Activated T-cell treated with anti-CD3 and anti-CD28 coated beads, Interleukin-2, amount 50 U/mL, for 1 hour (primary cell): ENCODE results near the gene ADAMTS14.
"Not testable (repeated sequence)": the region's sequence is repeated elsewhere in the genome, so short reads cannot be mapped to it uniquely, and the experiment has no call there.

Experiments used
- DNase-seq: peaks from one replicate; pipeline ENCODE4 v3.0.0-alpha.2; 2020

The ADAMTS14 gene, protein sequence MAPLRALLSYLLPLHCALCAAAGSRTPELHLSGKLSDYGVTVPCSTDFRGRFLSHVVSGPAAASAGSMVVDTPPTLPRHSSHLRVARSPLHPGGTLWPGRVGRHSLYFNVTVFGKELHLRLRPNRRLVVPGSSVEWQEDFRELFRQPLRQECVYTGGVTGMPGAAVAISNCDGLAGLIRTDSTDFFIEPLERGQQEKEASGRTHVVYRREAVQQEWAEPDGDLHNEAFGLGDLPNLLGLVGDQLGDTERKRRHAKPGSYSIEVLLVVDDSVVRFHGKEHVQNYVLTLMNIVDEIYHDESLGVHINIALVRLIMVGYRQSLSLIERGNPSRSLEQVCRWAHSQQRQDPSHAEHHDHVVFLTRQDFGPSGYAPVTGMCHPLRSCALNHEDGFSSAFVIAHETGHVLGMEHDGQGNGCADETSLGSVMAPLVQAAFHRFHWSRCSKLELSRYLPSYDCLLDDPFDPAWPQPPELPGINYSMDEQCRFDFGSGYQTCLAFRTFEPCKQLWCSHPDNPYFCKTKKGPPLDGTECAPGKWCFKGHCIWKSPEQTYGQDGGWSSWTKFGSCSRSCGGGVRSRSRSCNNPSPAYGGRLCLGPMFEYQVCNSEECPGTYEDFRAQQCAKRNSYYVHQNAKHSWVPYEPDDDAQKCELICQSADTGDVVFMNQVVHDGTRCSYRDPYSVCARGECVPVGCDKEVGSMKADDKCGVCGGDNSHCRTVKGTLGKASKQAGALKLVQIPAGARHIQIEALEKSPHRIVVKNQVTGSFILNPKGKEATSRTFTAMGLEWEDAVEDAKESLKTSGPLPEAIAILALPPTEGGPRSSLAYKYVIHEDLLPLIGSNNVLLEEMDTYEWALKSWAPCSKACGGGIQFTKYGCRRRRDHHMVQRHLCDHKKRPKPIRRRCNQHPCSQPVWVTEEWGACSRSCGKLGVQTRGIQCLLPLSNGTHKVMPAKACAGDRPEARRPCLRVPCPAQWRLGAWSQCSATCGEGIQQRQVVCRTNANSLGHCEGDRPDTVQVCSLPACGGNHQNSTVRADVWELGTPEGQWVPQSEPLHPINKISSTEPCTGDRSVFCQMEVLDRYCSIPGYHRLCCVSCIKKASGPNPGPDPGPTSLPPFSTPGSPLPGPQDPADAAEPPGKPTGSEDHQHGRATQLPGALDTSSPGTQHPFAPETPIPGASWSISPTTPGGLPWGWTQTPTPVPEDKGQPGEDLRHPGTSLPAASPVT

DNA sequence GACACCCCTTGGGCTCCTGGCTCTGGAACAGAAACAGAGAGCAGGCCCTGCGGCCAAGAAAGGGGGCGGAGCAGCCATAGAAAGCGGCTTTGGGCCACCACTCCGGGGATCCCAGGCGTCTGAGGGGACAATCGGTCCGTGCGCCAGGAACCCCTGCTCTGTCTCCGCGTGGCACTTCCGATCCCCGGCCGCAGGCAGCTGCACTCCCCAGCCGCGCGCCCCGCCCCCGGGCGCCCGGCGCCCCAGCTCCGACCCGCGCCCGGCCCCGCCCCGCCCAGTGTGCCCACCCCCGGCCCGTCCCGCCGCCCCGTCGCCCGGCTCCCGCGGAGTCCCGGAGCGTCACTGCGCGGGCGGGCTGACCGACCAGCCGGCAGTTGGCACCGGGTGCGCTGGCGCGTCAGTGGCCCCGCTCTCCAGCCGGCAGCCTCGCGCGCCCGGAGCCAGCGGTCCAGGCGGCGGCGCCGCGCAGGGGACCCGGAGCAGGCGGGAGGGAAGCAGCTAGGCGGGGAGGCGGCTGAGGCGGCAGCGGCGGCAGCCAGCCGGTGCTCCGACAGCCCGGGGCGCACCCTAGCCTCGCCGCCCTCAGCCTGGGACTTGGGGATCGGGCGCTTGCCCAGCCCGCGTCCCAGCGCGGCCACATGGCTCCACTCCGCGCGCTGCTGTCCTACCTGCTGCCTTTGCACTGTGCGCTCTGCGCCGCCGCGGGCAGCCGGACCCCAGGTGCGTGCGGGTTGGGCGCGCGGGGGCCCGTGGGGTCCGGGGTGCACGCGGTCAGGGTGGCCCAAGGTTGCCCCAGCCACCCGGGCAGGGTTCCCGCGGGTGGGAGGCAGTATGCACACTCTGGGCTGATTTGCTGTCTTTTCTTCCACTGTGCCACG lies at the start of gene ADAMTS14:
Gene ADAMTS14 (plus strand): TSS at position 342 of the 878 bp plus-strand sequence. CDS start 297 bp downstream, at position 639.
- DNase-seq = peak; percentile 22

DNA sequence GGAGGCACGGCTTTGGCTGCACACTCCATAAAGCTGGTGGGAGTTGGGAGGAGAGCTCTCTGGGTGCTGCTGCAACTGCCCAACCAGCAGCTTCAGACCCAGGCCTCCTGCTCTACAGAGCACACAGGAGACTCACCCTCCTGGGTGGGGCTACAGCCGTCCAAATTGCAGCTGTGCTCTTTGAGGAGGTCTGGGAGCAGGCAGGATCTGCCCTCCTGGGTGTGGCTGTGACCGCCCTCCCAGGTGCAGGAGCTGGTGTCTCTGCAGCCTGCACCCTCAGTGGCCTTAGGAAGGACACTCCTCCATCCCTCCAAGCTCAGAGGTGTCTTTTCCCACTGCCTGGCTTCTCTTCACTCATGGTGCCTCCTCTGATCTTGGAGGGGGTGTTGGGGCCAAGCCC lies 49.8 kb upstream of the ADAMTS14 start:
- no peak for DNase-seq

DNA sequence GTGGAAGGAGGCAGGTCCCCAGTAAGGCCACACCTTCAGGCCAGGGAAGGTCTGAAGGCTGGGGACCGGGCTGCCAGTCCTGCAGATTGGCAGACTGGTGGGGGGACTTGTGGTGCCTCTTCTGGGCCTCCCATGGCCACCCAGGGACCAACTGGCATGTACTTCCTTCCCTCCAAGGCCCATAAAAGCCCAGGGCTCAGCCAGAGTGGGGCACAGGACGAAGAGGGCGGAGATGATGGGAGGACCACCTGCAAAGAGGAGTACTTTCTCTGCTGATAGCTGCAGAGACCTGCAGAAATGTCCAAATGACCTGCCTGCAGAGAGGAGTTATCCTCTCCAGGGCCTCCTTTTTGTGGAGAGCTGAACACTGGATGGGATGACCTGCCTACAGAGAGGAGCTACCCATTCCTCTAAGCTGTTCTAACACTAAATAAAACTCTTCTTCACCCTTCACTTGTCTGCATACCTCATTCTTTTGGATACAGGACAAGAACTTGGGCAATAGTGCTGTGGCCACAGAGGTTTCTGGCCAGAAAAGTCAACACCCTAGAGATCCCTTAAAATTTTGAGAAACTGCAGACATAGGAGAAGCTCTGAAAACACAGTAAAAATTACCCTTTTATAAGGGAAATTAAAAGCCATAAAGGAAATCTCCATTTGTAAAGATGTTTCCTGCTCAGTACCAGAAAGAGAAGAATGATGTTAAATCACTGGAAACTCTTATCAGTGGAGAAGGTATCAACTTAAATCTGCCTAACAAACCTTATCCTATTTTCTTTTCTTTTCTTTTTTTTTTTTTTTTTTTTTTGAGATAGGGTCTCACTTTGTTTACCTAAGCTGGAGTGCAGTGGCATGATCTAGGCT lies 49.1 kb upstream of the ADAMTS14 start:
- DNase-seq = no peak

DNA sequence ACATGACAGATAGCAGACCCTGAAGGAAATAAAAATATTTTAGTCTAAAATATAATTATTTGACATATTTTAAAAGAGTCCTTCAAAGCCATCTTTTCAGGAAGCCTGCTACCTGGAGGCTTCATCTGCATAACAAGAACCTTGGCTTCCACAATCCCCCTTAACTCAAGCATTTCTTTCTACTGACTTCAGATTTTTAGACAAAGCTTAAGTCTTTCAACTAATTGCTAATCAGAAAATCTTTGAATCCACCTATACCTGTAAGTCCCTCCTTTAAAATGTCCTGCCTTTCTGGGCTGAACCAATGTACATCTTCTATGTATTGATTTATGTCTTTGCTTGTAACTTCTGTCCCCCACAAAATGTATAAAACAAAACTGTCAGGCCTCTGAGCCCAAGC lies 46.2 kb upstream of the ADAMTS14 start:
- DNase-seq = no peak

DNA sequence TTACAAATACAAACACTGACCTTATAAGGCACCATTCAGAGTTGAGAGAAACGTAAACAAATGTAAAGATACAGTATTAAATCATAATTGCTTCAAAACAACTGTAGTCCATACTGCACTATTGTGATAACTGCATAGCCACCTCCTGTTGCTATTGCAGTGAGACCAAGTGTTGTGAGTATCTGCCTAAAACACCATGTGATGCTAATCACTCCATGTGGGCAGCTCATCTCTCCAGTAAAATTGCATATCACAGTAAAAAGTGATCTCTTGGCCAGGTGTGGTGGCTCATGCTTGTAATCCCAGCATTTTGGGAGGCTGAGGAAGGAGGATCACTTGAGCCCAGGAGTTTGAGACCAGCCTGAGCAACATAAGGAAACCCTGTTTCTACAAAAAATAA lies 43.0 kb upstream of the ADAMTS14 start:
- DNase-seq = no peak

DNA sequence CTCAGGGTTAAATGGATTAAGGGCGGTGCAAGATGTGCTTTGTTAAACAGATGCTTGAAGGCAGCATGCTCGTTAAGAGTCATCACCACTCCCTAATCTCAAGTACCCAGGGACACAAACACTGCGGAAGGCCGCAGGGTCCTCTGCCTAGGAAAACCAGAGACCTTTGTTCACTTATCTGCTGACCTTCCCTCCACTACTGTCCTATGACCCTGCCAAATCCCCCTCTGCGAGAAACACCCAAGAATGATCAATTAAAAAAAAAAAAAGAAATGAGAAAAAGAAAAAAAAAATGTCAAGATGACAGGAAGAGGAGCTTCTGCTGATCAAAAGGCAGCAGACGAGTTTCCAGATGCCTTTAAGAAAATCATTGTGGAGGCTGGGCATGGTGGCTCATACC lies 40.6 kb upstream of the ADAMTS14 start:
- DNase-seq = not testable (repeated sequence)

DNA sequence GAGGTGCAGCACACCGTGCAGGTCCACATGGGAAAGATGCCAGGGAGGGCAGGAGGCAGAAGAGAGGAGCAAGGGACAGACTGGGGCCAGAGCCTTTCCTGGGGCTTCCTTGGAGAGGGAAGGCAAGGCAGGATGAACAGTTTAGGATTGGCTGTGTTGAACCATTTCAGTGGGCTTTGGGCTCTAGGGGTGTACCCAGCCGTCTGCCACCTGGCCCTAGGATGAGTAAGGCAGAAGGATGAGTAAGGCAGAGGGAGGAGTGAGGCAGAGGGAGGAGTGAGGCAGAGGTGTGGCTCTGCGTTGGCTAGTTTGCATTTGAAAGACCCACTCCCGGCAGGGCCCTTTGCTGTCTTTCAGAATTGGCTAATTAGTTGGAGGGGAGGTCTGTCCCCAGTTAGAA lies 38.3 kb upstream of the ADAMTS14 start:
- DNase-seq = no peak

DNA sequence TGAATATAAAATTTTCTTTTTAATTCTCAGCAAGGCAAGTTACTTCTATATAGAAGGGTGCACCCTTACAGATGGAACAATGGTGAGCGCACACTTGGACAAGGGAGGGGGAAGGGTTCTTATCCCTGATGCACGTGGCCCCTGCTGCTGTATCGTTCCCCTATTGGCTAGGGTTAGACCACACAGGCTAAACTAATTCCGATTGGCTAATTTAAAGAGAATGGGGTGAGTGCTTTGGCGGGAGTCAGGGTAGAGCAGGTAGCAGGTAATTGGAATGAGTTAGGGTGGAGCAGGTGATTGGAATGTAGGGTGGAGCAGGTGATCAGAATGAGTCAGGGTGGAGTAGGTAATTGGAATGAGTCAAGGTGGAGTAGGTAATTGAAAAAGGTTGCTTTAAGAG lies 37.8 kb upstream of the ADAMTS14 start:
- DNase-seq = not testable (repeated sequence)

DNA sequence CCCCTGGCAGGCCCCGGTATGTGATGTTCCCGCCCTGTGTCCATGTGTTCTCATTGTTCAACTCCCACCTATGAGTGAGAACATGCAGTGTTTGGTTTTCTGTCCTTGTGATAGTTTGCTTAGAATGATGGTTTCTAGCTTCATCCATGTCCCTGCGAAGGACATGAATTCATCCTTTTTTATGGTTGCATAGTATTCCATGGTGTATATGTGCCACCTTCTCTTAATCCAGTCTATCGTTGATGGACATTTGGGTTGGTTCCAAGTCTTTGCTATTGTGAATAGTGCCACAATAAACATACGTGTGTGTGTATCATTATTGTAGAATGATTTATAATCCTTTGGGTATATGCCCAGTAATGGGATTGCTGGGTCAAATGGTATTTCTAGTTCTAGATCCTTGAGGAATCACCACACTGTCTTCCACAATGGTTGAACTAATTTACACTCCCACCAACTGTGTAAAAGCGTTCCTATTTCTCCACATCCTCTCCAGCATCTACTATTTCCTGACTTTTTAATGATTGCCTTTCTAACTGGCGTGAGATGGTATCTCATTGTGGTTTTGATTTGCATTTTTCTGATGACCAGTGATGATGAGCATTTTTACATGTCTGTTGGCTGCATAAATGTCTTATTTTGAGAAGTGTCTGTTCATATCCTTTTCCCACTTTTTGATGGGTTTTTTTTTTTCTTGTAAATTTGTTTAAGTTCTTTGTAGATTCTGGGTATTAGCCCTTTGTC lies 32.5 kb upstream of the ADAMTS14 start:
- DNase-seq = not testable (repeated sequence)

DNA sequence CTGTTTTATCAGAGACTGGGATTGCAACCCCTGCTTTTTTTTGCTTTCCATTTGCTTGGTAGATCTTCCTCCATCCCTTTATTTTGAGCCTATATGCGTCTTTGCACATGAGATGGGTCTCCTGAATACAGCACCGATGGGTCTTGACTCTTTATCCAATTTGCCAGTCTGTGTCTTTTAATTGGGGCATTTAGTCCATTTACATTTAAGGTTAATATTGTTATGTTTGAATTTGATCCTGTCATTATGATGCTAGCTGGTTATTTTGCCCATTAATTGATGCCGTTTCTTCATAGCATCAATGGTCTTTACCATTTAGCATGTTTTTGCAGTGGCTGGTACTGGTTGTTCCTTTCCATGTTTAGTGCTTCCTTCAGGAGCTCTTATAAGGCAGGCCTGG lies 29.0 kb upstream of the ADAMTS14 start:
- DNase-seq = not testable (repeated sequence)

DNA sequence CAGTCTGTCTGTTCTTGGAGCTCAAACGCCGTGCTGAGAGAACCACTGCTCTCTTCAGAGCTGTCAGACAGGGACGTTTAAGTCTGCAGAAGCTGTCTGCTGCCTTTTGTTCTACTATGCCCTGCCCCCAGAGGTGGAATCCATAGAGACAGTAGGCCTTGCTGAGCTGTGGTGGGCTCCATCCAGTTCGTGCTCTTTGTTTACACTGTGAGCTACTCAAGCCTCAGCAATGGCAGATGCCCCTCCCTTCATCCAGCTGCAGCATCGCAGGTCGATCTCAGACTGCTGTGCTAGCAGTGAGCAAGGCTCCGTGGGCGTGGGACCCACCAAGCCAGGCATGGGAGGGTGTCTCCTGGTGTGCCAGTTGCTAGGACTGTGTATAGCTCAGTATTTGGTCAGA lies 27.3 kb upstream of the ADAMTS14 start:
- not testable (repeated sequence) for DNase-seq

DNA sequence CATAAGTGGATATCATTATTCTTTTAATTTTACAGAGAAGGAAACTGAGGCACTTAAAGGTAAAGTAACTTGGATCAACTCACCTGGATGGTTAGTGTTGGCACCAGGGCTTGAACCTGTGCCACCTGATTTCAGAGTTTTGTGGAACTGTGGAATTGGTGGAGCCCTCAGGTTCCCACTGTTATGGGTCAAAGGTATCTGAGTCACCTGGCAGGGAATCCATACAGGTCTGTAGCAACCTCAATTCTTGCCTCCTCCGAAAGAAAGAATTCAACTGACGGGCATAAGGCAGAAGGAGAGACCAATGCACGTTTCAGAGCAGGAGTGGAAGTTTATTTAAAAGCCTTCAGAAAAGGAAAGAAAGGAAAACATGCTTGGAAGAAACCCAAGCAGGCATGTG lies 25.2 kb upstream of the ADAMTS14 start:
- no peak for DNase-seq

DNA sequence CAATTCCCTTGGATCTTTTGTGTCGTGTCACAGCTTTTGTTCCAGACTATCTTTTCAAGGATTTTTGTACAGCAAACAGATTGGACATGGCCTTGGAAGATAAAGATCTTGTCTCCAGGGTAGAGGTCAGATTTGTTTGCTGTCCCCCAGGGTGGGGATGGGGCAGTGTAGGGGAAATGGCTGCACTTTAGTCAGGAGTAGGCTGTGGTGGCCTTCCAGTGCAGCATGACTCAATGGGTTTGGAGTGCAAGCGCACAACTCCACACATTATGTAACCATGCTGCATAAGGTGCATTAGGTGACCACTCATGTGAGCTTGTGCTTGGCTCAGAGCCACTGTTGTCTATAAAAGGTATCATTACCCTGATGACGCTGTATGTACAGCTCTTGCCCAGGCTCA lies 23.9 kb upstream of the ADAMTS14 start:
- no peak for DNase-seq

DNA sequence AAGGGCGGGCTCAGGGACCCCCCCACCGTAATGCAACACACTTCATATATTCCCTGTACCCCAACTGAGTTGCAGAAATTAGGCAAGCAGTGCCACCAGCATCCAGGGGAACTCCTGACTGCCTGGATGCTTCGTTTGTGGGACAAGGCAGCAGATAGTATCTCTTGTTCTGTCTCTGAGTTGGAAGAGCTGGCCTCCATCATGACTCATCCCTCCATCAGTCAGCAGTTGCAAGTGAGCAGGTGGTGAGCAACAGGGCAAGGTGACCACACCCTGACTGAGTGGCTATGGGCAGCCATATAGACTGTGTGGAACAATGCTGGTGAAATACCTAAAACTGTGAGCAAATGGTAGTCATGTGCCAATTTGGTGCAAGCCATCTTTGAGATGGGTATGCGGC lies 22.8 kb upstream of the ADAMTS14 start:
- DNase-seq = no peak

DNA sequence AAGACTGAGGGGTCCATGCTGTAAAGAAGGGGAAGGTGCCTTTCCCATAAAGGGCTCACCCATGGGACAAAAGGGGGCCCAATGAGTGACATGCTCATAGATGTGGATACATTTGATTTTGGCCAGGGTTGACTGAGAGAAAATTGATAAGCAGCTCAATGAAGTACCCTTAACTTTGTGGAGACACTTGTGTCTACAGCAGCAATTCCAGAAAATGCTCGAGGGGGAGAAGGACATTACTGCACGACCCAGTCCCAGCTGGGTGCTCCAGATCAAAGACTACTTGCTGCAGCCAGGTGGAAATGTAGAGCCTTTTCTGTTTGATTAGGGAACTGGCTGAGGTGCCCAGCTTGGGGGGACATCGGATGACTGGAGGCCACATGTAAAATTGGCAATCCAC lies 22.2 kb upstream of the ADAMTS14 start:
- DNase-seq = no peak

DNA sequence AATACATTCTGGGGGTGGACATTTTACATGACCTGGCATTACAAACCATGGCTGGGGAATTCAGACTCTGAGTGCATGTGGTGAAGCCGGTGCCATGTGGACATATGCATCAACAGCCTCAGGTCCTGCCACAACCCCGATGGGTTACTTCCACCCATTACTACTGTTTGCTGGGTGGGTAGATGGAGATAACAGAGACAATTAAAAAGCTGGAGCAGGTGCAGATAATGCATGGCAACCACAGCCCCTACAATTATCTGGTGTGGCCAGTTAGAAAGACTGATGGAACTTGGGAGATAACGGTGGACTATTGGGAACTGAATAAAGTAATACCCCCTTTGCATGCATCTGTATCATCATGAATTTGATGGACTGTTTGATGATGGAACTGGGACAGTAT lies 21.6 kb upstream of the ADAMTS14 start:
- DNase-seq = no peak

DNA sequence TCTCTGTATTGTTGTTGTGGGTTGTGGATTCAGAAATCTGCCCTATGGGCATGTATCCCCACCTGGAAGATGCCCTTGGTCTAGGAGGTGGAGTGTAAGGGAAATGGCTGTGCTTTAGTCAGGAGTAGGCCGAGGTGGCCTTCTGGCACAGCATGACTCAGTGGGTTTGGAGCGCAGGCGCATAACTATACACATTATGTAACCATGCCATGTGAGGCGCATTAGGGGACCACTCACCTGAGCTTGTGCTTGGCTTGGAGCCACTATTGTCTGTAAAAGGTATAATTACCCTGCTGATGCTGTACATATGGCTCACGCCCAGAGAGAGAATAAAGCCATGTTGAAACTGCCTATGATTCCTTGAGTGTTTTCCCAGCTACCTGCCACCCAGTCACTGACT lies 20.6 kb upstream of the ADAMTS14 start:
- DNase-seq = no peak

DNA sequence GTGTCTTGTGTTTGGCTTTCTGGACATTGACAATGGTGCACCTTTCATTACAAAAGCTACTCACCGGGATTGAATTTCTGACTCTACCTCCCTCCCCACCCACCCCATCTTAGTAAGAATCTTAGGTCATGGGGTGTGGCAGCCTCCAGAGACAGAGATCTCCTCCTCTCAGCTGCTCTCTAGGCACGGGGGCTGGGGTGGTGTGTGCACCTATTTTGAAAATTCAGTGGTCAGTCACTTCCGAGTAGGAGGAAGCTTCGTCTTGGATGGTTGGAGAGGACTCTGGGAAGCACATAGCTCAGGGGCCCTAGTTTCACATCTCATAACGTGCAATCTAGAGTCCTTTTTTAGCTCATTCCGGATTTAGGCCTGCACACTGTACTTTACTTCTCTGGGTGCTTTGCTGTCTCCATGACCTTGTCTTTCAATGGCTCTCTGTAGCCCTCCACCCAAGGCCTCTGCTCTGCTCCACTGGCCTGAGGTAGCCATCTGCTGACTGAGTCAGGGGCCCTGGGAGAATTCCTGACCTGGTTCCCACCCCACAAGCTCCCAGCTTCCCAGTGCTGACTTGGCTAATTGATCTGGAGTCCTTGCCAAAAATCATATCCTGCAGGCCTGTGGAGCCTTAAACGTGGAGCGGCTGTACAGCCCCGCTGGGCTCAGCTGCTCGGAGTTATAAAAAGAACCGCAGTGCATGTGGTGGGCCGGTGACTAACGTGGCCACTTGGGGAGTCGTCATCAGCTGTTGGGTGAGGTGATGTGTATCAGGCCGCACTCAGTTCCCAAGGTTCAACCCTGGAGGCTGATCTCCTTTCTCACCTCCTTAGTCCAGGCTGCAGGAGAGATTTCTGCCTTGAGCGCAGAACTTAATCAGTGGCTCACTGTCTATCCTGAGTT lies 19.3 kb upstream of the ADAMTS14 start:
- DNase-seq = no peak

DNA sequence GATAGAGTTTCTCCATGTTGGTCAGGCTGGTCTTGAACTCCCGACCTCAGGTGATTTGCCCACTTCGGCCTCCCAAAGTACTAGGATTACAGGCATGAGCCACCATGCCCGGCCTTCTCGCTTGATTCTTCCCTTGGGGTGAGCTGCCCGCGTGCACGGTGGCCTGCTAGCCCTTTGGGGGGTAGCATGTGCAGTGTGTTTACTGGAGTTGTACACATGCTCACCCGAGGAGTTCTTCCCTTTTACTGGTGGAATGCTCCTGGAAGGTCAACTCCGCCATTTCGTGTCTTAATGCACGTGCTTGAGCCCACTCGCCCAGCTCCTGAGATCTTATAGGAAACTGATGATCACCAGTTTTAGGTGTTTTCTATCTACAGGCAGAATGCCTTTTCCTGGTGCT lies 17.0 kb upstream of the ADAMTS14 start:
- no peak for DNase-seq
